Measurements from ENCODE around the gene ULK2. TPM values are rescaled to one million over a fixed set of nuclear protein-coding genes. Genes with fewer than 3 reads are reported as not detected.
A peak's percentile ranks its signal among the peaks of the same experiment; 100 is the strongest.

Gene ULK2
- total and polyA plus RNA-seq, 2 experiments from 2014 or later: 6.8 to 19.2 TPM

- TF ChIP-seq EZH2 (IDR thresholded peaks at IDR 0.05; ENCODE audit: insufficient read depth, poor library complexity, severe bottlenecking): no peak
- TF ChIP-seq EZH2phosphoT487 (IDR thresholded peaks at IDR 0.05; ENCODE audit: insufficient read depth, low read depth): no peak
- Histone ChIP-seq H3K9me3 (ENCODE audit: low read depth) (no peaks in the 10 kb centered on the region), H3K4me2 (ENCODE audit: unreplicated experiment) (no peak overlapping the region), H3K9me2 (ENCODE audit: insufficient read depth) (no peaks in the 10 kb centered on the region), H3K4me3 (no peak overlapping the region), H3K27ac (no peak overlapping the region), H3K27me3 (replicated peaks; ENCODE audit: insufficient read depth) (no peaks in the 10 kb centered on the region), H3K36me3 (ENCODE audit: low read depth) (no peaks in the 10 kb centered on the region), H3F3A (ENCODE audit: insufficient read depth) (no peaks in the 10 kb centered on the region), H3K9ac (no peak overlapping the region), H3K79me2 (ENCODE audit: insufficient read depth) (no peaks in the 10 kb centered on the region), H2AFZ (no peak overlapping the region), H4K20me1 (ENCODE audit: insufficient read depth) (no peaks in the 10 kb centered on the region), H3K4me1 (ENCODE audit: insufficient read depth) (0 out of 2 replicates have a peak, but pooled peaks cover 4% of the 10 kb centered on the region)
- no peak for DNase-seq
- in situ Hi-C loops (cut with MboI): loop anchor here (10.0 to 25.0 kb wide), 2 partner anchors 399 to 501 kb away; partner anchors contain the start of gene B9D1
- WGBS, 2 experiments (ENCODE audit: low coverage in 1 of 2, low lambda C conversion rate in 2 of 2, missing lambda C conversion rate in 2 of 2): 86 to 88% methylated on average over 2 of the region's 2 CpGs
These were observed 104.3 kb downstream of the ULK2 start for GRCh38 chr17:19763416-19763815.

- H3F3A ChIP-seq (ENCODE audit: insufficient read depth): no peaks in the 10 kb centered on the region
- in situ Hi-C loops (cut with MboI): loop anchor here (10.0 to 25.0 kb wide), 2 partner anchors 398 to 500 kb away; partner anchors contain the start of gene B9D1
- H2AFZ ChIP-seq: peak overlapping the region; percentile 71
- no peak overlapping the region for H3K27ac ChIP-seq
- TF ChIP-seq EZH2phosphoT487 (IDR thresholded peaks at IDR 0.05; ENCODE audit: insufficient read depth, low read depth): no peak
- TF ChIP-seq EZH2 (IDR thresholded peaks at IDR 0.05; ENCODE audit: insufficient read depth, poor library complexity, severe bottlenecking): no peak
- H3K27me3 ChIP-seq (replicated peaks; ENCODE audit: insufficient read depth): no peaks in the 10 kb centered on the region
- H3K4me2 ChIP-seq (ENCODE audit: unreplicated experiment): peak overlapping the region; percentile 61
- 0 out of 2 replicates have a peak, but pooled peaks cover 4% of the 10 kb centered on the region for H3K4me1 ChIP-seq (ENCODE audit: insufficient read depth)
- peak; percentile 89 for DNase-seq
- H3K9ac ChIP-seq: peak overlapping the region; percentile 37; the same call in 1 of the 2 replicates
- H3K9me2 ChIP-seq (ENCODE audit: insufficient read depth): no peaks in the 10 kb centered on the region
- WGBS, 2 experiments (ENCODE audit: low coverage in 1 of 2, low lambda C conversion rate in 2 of 2, missing lambda C conversion rate in 2 of 2): 15 to 18% methylated on average over 15 of the region's 15 CpGs
- H3K79me2 ChIP-seq (ENCODE audit: insufficient read depth): no peaks in the 10 kb centered on the region
- no peaks in the 10 kb centered on the region for H3K9me3 ChIP-seq (ENCODE audit: low read depth)
- H4K20me1 ChIP-seq (ENCODE audit: insufficient read depth): no peaks in the 10 kb centered on the region
- no peaks in the 10 kb centered on the region for H3K36me3 ChIP-seq (ENCODE audit: low read depth)
- H3K4me3 ChIP-seq: peak overlapping the region; percentile 42; the same call in 1 of the 2 replicates
These were observed 105.2 kb downstream of the ULK2 start for GRCh38 chr17:19762515-19762961.

- 65 to 71% methylated on average over 9 of the region's 9 CpGs for WGBS, 2 experiments (ENCODE audit: low coverage in 1 of 2, low lambda C conversion rate in 2 of 2, missing lambda C conversion rate in 2 of 2)
- Histone ChIP-seq H3K4me2 (ENCODE audit: unreplicated experiment) (no peak overlapping the region), H3K9me2 (ENCODE audit: insufficient read depth) (no peaks in the 10 kb centered on the region), H4K20me1 (ENCODE audit: insufficient read depth) (no peaks in the 10 kb centered on the region), H3K9me3 (ENCODE audit: low read depth) (no peaks in the 10 kb centered on the region), H3K9ac (no peak overlapping the region), H3K79me2 (ENCODE audit: insufficient read depth) (no peaks in the 10 kb centered on the region), H3K27ac (no peak overlapping the region), H3K4me1 (ENCODE audit: insufficient read depth) (0 out of 2 replicates have a peak, but pooled peaks cover 4% of the 10 kb centered on the region), H3F3A (ENCODE audit: insufficient read depth) (no peaks in the 10 kb centered on the region), H2AFZ (no peak overlapping the region), H3K4me3 (no peak overlapping the region), H3K27me3 (replicated peaks; ENCODE audit: insufficient read depth) (no peaks in the 10 kb centered on the region), H3K36me3 (ENCODE audit: low read depth) (no peaks in the 10 kb centered on the region)
- DNase-seq: no peak
- in situ Hi-C loops (cut with MboI): loop anchor here (10.0 to 25.0 kb wide), 2 partner anchors 396 to 498 kb away; partner anchors contain the start of gene B9D1
- no peak for TF ChIP-seq EZH2phosphoT487 (IDR thresholded peaks at IDR 0.05; ENCODE audit: insufficient read depth, low read depth)
These were observed 107.0 kb downstream of the ULK2 start for GRCh38 chr17:19760746-19761145.

- WGBS, 2 experiments (ENCODE audit: low coverage in 1 of 2, low lambda C conversion rate in 2 of 2, missing lambda C conversion rate in 2 of 2): 76 to 81% methylated on average over 18 to 24 of the region's 24 CpGs
- no peaks in the 10 kb centered on the region for H3F3A ChIP-seq (ENCODE audit: insufficient read depth)
- in situ Hi-C loops (cut with MboI): loop anchor here (10.0 to 25.0 kb wide), 2 partner anchors 395 to 498 kb away; partner anchors contain the start of gene B9D1
These were observed 107.9 kb downstream of the ULK2 start for GRCh38 chr17:19759568-19760549.

More at GRCh38 chr17:19759568-19760549, 107.9 kb downstream of the ULK2 start:
- Histone ChIP-seq H3K9ac (no peak overlapping the region), H3K4me3 (no peak overlapping the region), H3K4me1 (ENCODE audit: insufficient read depth) (0 out of 2 replicates have a peak, but pooled peaks cover 4% of the 10 kb centered on the region), H3K9me3 (ENCODE audit: low read depth) (no peaks in the 10 kb centered on the region), H3K9me2 (ENCODE audit: insufficient read depth) (no peaks in the 10 kb centered on the region), H3K4me2 (ENCODE audit: unreplicated experiment) (no peak overlapping the region), H3K27me3 (replicated peaks; ENCODE audit: insufficient read depth) (no peaks in the 10 kb centered on the region), H3K36me3 (ENCODE audit: low read depth) (no peaks in the 10 kb centered on the region), H4K20me1 (ENCODE audit: insufficient read depth) (no peaks in the 10 kb centered on the region), H3K79me2 (ENCODE audit: insufficient read depth) (no peaks in the 10 kb centered on the region), H2AFZ (no peak overlapping the region), H3K27ac (no peak overlapping the region)
- TF ChIP-seq EZH2phosphoT487 (IDR thresholded peaks at IDR 0.05; ENCODE audit: insufficient read depth, low read depth) (no peak), EZH2 (IDR thresholded peaks at IDR 0.05; ENCODE audit: insufficient read depth, poor library complexity, severe bottlenecking) (no peak)
- DNase-seq: no peak
